ENCODE results near the gene DIAPH2.

GRCh38 chrX:97314345-97314744 lies 629.7 kb downstream of the DIAPH2 start:
- TF ChIP-seq CTCF (IDR thresholded peaks at IDR 0.05 in 8 of 11, conservative IDR thresholded peaks at IDR 0.05 in 3 of 11) (no peak), POLR2A (IDR thresholded peaks at IDR 0.05) (no peak)

All from spleen (tissue), 7 donors.